GM12801 (cell line): ENCODE results near the gene COL23A1.

Experiments
- TF ChIP-seq, protein P1 (sequence below): IDR thresholded peaks from one replicate; pipeline ENCODE4 v1.5.1; 2011; ENCODE audit warnings: control low read depth; ENCODE audit not compliant: insufficient read length; ENCODE audit errors: extremely low read depth

The COL23A1 gene

DNA sequence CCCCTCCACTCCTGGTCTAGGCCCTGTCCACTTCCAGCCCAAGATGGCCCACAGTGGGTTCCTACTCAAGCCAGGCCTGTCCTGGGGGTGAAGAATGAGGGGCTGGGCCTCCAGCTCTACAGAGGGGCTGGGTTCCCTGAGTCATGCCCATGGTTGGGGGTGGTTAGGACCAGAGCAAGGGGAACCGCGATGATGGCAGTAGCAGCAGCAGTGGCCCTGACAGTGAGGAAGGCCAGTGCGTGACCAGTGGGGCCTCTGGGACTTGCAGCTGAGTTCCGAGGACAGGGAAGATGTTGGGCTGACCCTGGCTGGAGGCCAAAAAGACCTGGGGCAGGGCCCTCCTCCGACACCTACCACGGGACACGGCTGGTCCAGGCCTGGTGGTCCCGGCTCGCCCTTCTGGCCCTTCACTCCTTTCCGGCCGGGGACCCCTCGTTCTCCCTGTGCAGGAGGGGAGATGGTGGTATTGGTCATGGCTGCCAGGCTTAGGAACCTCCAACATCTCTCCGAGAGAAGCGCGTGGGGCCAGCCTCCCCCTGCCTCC, 348.4 kb downstream of the COL23A1 start:
- TF ChIP-seq, protein P1, sequence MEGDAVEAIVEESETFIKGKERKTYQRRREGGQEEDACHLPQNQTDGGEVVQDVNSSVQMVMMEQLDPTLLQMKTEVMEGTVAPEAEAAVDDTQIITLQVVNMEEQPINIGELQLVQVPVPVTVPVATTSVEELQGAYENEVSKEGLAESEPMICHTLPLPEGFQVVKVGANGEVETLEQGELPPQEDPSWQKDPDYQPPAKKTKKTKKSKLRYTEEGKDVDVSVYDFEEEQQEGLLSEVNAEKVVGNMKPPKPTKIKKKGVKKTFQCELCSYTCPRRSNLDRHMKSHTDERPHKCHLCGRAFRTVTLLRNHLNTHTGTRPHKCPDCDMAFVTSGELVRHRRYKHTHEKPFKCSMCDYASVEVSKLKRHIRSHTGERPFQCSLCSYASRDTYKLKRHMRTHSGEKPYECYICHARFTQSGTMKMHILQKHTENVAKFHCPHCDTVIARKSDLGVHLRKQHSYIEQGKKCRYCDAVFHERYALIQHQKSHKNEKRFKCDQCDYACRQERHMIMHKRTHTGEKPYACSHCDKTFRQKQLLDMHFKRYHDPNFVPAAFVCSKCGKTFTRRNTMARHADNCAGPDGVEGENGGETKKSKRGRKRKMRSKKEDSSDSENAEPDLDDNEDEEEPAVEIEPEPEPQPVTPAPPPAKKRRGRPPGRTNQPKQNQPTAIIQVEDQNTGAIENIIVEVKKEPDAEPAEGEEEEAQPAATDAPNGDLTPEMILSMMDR: no peak

DNA sequence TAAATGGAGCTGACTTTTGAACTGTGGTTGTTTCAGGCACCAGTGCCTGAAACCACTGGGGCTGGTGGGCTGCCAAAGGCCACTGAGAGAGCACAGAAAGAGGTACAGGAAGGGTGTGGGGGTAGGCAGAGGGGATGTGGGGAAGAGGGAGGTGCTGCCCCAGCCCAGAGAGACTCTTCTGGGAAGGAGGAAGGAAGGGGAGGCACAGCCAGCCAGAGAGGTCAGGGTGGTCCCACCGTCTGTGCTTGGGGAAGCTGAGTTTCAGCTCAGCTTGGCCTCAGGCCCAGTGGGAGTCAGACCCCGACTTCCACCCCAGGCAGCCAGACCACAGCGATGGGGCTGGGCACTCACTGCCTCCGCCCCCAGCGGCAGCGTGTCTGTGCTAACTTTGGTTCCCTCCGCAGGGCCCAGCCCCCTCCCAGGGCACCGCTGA, 348.9 kb downstream of the COL23A1 start:
- TF ChIP-seq, protein P1: no peak

DNA sequence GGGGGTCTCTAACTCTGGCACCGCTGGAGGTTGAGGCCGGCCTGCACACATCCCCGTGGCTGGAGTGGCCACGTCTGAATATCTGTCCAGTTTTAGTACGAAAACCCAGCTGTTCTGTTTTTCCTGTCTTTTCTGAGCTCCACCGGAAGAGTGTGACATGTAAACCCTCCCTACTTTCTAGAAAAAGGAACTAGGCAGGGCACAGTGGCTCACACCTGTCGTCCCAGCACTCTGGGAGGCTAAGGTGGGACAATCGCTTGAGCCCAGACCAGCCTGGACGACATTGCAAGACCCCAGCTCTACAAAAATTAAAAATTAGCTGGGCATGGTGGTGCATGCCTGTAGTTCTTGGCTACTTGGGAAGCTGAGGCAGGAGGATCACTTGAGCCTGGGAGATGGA, 349.4 kb downstream of the COL23A1 start:
- TF ChIP-seq, protein P1: no peak

GRCh38 chr5:178240341-178240741, 349.9 kb downstream of the COL23A1 start:
- TF ChIP-seq, protein P1: no peak

GRCh38 chr5:178238711-178239592, 351.2 kb downstream of the COL23A1 start:
- TF ChIP-seq, protein P1: no peak

GRCh38 chr5:178238313-178238635, 351.9 kb downstream of the COL23A1 start:
- TF ChIP-seq, protein P1: no peak

GRCh38 chr5:178237431-178238312, 352.5 kb downstream of the COL23A1 start:
- TF ChIP-seq, protein P1: no peak
